ENCODE data around the gene COPS7A. TPM values are rescaled to one million over a fixed set of nuclear protein-coding genes. Genes with fewer than 3 reads are reported as not detected.
"Not testable (repeated sequence)": the region's sequence is repeated elsewhere in the genome, so short reads cannot be mapped to it uniquely, and the experiment has no call there.

Gene COPS7A
- total RNA-seq, 1 experiment from 2014 or later = 34.2 TPM

GRCh38 chr12:6742834-6743233 lies 19.0 kb downstream of the COPS7A start:
- Histone ChIP-seq H4K8ac (replicated peaks; ENCODE audit: insufficient read length, low read depth, low read length) (no peak overlapping the region), H3K18ac (ENCODE audit: insufficient read length, low read depth, low read length) (no peak overlapping the region), H4K20me1 (ENCODE audit: control insufficient read depth, insufficient read depth, insufficient read length) (no peaks in the 10 kb centered on the region), H2BK120ac (ENCODE audit: low read depth, low read length, poor library complexity, severe bottlenecking) (no peak overlapping the region), H3K23me2 (ENCODE audit: insufficient read length, low read depth, low read length, poor library complexity, severe bottlenecking) (no peaks in the 10 kb centered on the region), H3K23ac (ENCODE audit: insufficient read length, low read depth, low read length) (no peak overlapping the region), H3K56ac (ENCODE audit: insufficient read length, low read depth, low read length) (no peak overlapping the region), H4K5ac (ENCODE audit: insufficient read length, low read depth, low read length) (no peak overlapping the region), H3T11ph (ENCODE audit: low read length) (no peak overlapping the region), H3K27ac (ENCODE audit: insufficient read length, low read depth, low read length) (no peak overlapping the region), H2BK20ac (ENCODE audit: low read depth, low read length, poor library complexity, severe bottlenecking) (no peak overlapping the region), H2BK12ac (ENCODE audit: insufficient read length, low read depth, low read length) (no peak overlapping the region), H3K79me1 (ENCODE audit: insufficient read depth, low read depth, low read length, poor library complexity, severe bottlenecking) (no peaks in the 10 kb centered on the region), H3K14ac (ENCODE audit: insufficient read depth, low read length) (no peak overlapping the region), H4K91ac (ENCODE audit: insufficient read length, low read depth, low read length) (no peak overlapping the region), H2BK5ac (ENCODE audit: insufficient read length, low read length) (no peak overlapping the region), H2AFZ (ENCODE audit: low read length) (no peak overlapping the region), H3K4me1 (ENCODE audit: insufficient read depth, low read length) (no peaks in the 10 kb centered on the region), H3K27me3 (ENCODE audit: insufficient read depth, low read length) (no peaks in the 10 kb centered on the region), H3K9me3 (ENCODE audit: control insufficient read depth, low read depth, low read length) (no peaks in the 10 kb centered on the region), H2BK15ac (ENCODE audit: low read depth, low read length) (no peak overlapping the region), H3K9ac (ENCODE audit: extremely low read depth, insufficient read length, low read length) (no peak overlapping the region), H3K4ac (ENCODE audit: low read depth, low read length) (no peak overlapping the region), H3K4me2 (ENCODE audit: insufficient read depth, insufficient read length, low read length) (no peak overlapping the region), H3K79me2 (ENCODE audit: insufficient read depth, low read length) (no peaks in the 10 kb centered on the region), H2AK5ac (ENCODE audit: insufficient read length, low read length) (no peak overlapping the region)
- no peak for TF ChIP-seq CTCF (conservative IDR thresholded peaks at IDR 0.05)
- DNase-seq = no peak
- peaks cover 9 to 26% (median 25%) of the 10 kb centered on the region in 3 experiments; a peak in 6 of 7 replicates for H3K36me3 Mint-ChIP-seq (ENCODE audit: insufficient read depth in 1 of 3, low read depth in 3 of 3)
- H3K4me3 Mint-ChIP-seq = no peak overlapping the region
- H3K27ac Mint-ChIP-seq = no peak overlapping the region
- H3K27me3 Mint-ChIP-seq (ENCODE audit: low read depth) = no peaks in the 10 kb centered on the region
- no CpG with 5 or more reads among the region's 3 CpGs for WGBS (ENCODE audit: extremely low coverage, insufficient read length, low lambda C conversion rate)
- peaks cover 0 to 7% of the 10 kb centered on the region in 2 experiments; a peak in 3 of 4 replicates for H3K4me1 Mint-ChIP-seq
- H3K9me3 Mint-ChIP-seq = no peaks in the 10 kb centered on the region

- H3K18ac ChIP-seq (ENCODE audit: insufficient read length, low read depth, low read length); H3K79me1 ChIP-seq (ENCODE audit: insufficient read depth, low read depth, low read length, poor library complexity, severe bottlenecking); H4K20me1 ChIP-seq (ENCODE audit: control insufficient read depth, insufficient read depth, insufficient read length); H3K27me3 ChIP-seq (ENCODE audit: insufficient read depth, low read length); DNase-seq; H3K4me3 Mint-ChIP-seq; H3K9me3 Mint-ChIP-seq; H4K91ac ChIP-seq (ENCODE audit: insufficient read length, low read depth, low read length); H3K9ac ChIP-seq (ENCODE audit: extremely low read depth, insufficient read length, low read length); H3K23me2 ChIP-seq (ENCODE audit: insufficient read length, low read depth, low read length, poor library complexity, severe bottlenecking); H3K56ac ChIP-seq (ENCODE audit: insufficient read length, low read depth, low read length); H3K4ac ChIP-seq (ENCODE audit: low read depth, low read length); H3K14ac ChIP-seq (ENCODE audit: insufficient read depth, low read length); H2AK5ac ChIP-seq (ENCODE audit: insufficient read length, low read length); H4K8ac ChIP-seq (replicated peaks; ENCODE audit: insufficient read length, low read depth, low read length); H2AFZ ChIP-seq (ENCODE audit: low read length); H3K4me2 ChIP-seq (ENCODE audit: insufficient read depth, insufficient read length, low read length); H2BK12ac ChIP-seq (ENCODE audit: insufficient read length, low read depth, low read length); H3K27me3 Mint-ChIP-seq (ENCODE audit: low read depth); H3K4me1 Mint-ChIP-seq; H2BK120ac ChIP-seq (ENCODE audit: low read depth, low read length, poor library complexity, severe bottlenecking); H3K9me3 ChIP-seq (ENCODE audit: control insufficient read depth, low read depth, low read length); H2BK15ac ChIP-seq (ENCODE audit: low read depth, low read length); H4K5ac ChIP-seq (ENCODE audit: insufficient read length, low read depth, low read length); H3K4me1 ChIP-seq (ENCODE audit: insufficient read depth, low read length); H2BK20ac ChIP-seq (ENCODE audit: low read depth, low read length, poor library complexity, severe bottlenecking); H3K23ac ChIP-seq (ENCODE audit: insufficient read length, low read depth, low read length); H3K27ac ChIP-seq (ENCODE audit: insufficient read length, low read depth, low read length); H3T11ph ChIP-seq (ENCODE audit: low read length); H3K79me2 ChIP-seq (ENCODE audit: insufficient read depth, low read length); H2BK5ac ChIP-seq (ENCODE audit: insufficient read length, low read length): not testable (repeated sequence)
- H3K27ac Mint-ChIP-seq = peak overlapping the region in 1 of 3 experiments; percentile 15; a peak in 1 of 7 replicates
- no CpG with 5 or more reads among the region's 7 CpGs for WGBS (ENCODE audit: extremely low coverage, insufficient read length, low lambda C conversion rate)
- H3K36me3 Mint-ChIP-seq (ENCODE audit: insufficient read depth in 1 of 3, low read depth in 3 of 3) = peaks cover 14 to 30% (median 29%) of the 10 kb centered on the region in 3 experiments; a peak in 6 of 7 replicates
Measured at GRCh38 chr12:6743300-6743699, 19.5 kb downstream of the COPS7A start.
